K562 (cell line): ENCODE results near the gene EMC6. TPM values are rescaled to one million over a fixed set of nuclear protein-coding genes. Genes with fewer than 3 reads are reported as not detected.

Experiments used
- ATAC-seq: fragments of 200-7000 bp; cut with Tn5 transposase; 3 replicates; pipeline ENCODE4 v1.9.1; 2020; ENCODE audit warnings: moderate library complexity
- BruUV-seq: library from RNA; stranded (reverse); fragments of 400-500 nt; replicated peaks from 2 replicates; lab custom pipeline; 2021; lab: Mats Ljungman, UMichigan
- CTCF ChIA-PET: fragments of 300-600 bp; formaldehyde crosslinking; extraction: SDS; loops from one replicate; lab custom pipeline; 2021; ENCODE audit warnings: low intra/inter-chr PET ratio; lab: Yijun Ruan, JAX
- POLR2A ChIA-PET: fragments of 300-600, 350-650 bp; sonication (Branson Sonifier 250); formaldehyde crosslinking; extraction: SDS; loops from one replicate; lab custom pipeline; 2021; ENCODE audit warnings: antibody characterized with exemption, inconsistent platforms; lab: Yijun Ruan, JAX
- DNase-seq, 4 experiments: peaks; one replicate each; pipeline versions ENCODE4 v3.0.0 to v3.0.0-alpha.2; 2011 to 2018; ENCODE audit warnings: low spot score in 3 of 4, mixed read lengths in 3 of 4; ENCODE audit errors: extremely low read depth in 1 of 4
- FAIRE-seq: peaks from 2 replicates; lab custom pipeline; 2011; peaks lifted over from hg19 to GRCh38; lab: Jason Lieb, UNC
- H2AFZ ChIP-seq: 2 replicates; pipeline ENCODE4 v1.6.0; 2011; ENCODE audit warnings: low read depth, low read length, control low read depth, inconsistent platforms
- H3K27ac ChIP-seq: fragments of 200-600 bp; 3 replicates; pipeline ENCODE4 v1.8.0; 2011; ENCODE audit warnings: low read depth, mild to moderate bottlenecking, control low read depth, inconsistent platforms, low read length, moderate library complexity, mixed read lengths; ENCODE audit errors: extremely low read depth
- H3K27me3 ChIP-seq, 2 experiments: fragments of 300-600 bp in 1 of 2; 2 replicates in 1 of 2; 3 replicates in 1 of 2; pipeline versions ENCODE4 v1.6.0 to v1.8.0; 2011; ENCODE audit warnings: inconsistent platforms in 2 of 2, low read length in 2 of 2, mild to moderate bottlenecking in 1 of 2, mixed read lengths in 1 of 2, moderate library complexity in 1 of 2; ENCODE audit not compliant: control insufficient read depth in 2 of 2, insufficient read depth in 2 of 2
- H3K36me3 ChIP-seq: fragments of 300-600 bp; 3 replicates; pipeline ENCODE4 v1.8.0; 2011; ENCODE audit warnings: mild to moderate bottlenecking, low read length, inconsistent platforms; ENCODE audit not compliant: control insufficient read depth, insufficient read depth
- H3K4me1 ChIP-seq, 2 experiments: fragments of 200-600 bp in 1 of 2; replicated peaks in 1 of 2; 2 replicates in 1 of 2; 3 replicates in 1 of 2; pipeline versions ENCODE4 v1.5.1 to v1.8.0; 2011; ENCODE audit warnings: inconsistent platforms in 2 of 2, low read length in 2 of 2, mild to moderate bottlenecking in 1 of 2, mixed read lengths in 1 of 2, moderate library complexity in 1 of 2; ENCODE audit not compliant: control insufficient read depth in 2 of 2, insufficient read depth in 2 of 2
- H3K4me2 ChIP-seq: 2 replicates; pipeline ENCODE4 v1.6.1; 2011; ENCODE audit warnings: low read length, control low read depth, inconsistent platforms, mixed read lengths; ENCODE audit not compliant: insufficient read depth
- H3K4me3 ChIP-seq: fragments of 200-600 bp; sonication (generic), shearing (Covaris generic); 2 replicates; pipeline ENCODE4 v1.5.1; 2016; ENCODE audit warnings: control low read depth, inconsistent platforms
- H3K79me2 ChIP-seq: fragments of 200-600 bp; 3 replicates; pipeline ENCODE4 v1.8.0; 2011; ENCODE audit warnings: low read length, inconsistent platforms; ENCODE audit not compliant: control insufficient read depth, insufficient read depth
- H3K9ac ChIP-seq, 2 experiments: 2 replicates each; pipeline versions ENCODE4 v1.6.0 to v1.6.1; 2011; ENCODE audit warnings: low read depth in 2 of 2, low read length in 2 of 2, control low read depth in 1 of 2, inconsistent platforms in 1 of 2, mild to moderate bottlenecking in 1 of 2, mixed read lengths in 1 of 2; ENCODE audit not compliant: insufficient read depth in 1 of 2
- H3K9me1 ChIP-seq: one replicate; pipeline ENCODE4 v1.6.0; 2011; ENCODE audit warnings: inconsistent platforms, mild to moderate bottlenecking, low read length, moderate library complexity; ENCODE audit not compliant: control insufficient read depth, insufficient read depth
- H3K9me3 ChIP-seq: replicated peaks from 2 replicates; pipeline ENCODE4 v1.5.1; 2011; ENCODE audit warnings: low read depth, low read length, inconsistent platforms; ENCODE audit not compliant: control insufficient read depth, insufficient read depth
- H4K20me1 ChIP-seq: replicated peaks from 2 replicates; pipeline ENCODE4 v1.6.1; 2011; ENCODE audit warnings: low read length, inconsistent platforms, mixed read lengths; ENCODE audit not compliant: control insufficient read depth, insufficient read depth
- MIER1 ChIP-seq: fragments of 450-650 bp; IDR thresholded peaks from 2 replicates; pipeline ENCODE4 v1.6.1; 2016; ENCODE audit warnings: antibody characterized with exemption, mild to moderate bottlenecking, low read depth
- MYC ChIP-seq, 2 experiments: fragments of 250-450 bp in 1 of 2; sonication (Bioruptor Pico) in 1 of 2; IDR thresholded peaks; 2 replicates each; pipeline versions ENCODE4 v1.5.1 to v1.6.1; 2012 to 2021; ENCODE audit warnings: low read depth in 2 of 2, borderline replicate concordance in 1 of 2, improper control_type of control experiment in 1 of 2, low read length in 1 of 2, mild to moderate bottlenecking in 1 of 2, moderate library complexity in 1 of 2
- RBM34 ChIP-seq: fragments of 200-400 bp; formaldehyde crosslinking; IDR thresholded peaks from 2 replicates; pipeline ENCODE4 v1.6.1; 2018; ENCODE audit warnings: low read length, borderline replicate concordance; ENCODE audit not compliant: insufficient read depth
- SIX5 ChIP-seq, 2 experiments: IDR thresholded peaks; 2 replicates each; pipeline ENCODE4 v1.6.1; 2011; ENCODE audit warnings: low read length in 2 of 2, borderline replicate concordance in 1 of 2, low read depth in 1 of 2, mild to moderate bottlenecking in 1 of 2, moderate library complexity in 1 of 2; ENCODE audit not compliant: insufficient read depth in 1 of 2
- ZNF121 ChIP-seq: sonication (generic); formaldehyde crosslinking; conservative IDR thresholded peaks from 2 replicates; pipeline ENCODE4 v1.8.0; 2022; ENCODE audit warnings: missing genetic modification reagents
- WGBS: fragments of 100-300 bp; shearing (Covaris generic); methylation state at CpG from one replicate; pipeline ENCODE4 v1.1.6; 2016; ENCODE audit warnings: low coverage, mixed read lengths; ENCODE audit not compliant: insufficient coverage; ENCODE audit errors: missing lambda C conversion rate; 5-methylcytosine and 5-hydroxymethylcytosine counted together
- in situ Hi-C: fragments of 300-500 bp; cut with MboI; formaldehyde crosslinking; loops from 4 replicates; pipeline ENCODE4 v1.15.0; 2018; ENCODE audit warnings: inconsistent platforms, mixed read lengths
- intact Hi-C: fragments of 100-400 bp; cut with micrococcal nuclease; formaldehyde crosslinking; loops from 2 replicates; pipeline ENCODE4 v1.14.2; 2022
- polyA plus RNA-seq, 8 experiments: library from polyadenylated mRNA; depleted of rRNA in 4 of 8; stranded (reverse) in 5 of 8; unstranded in 3 of 8; fragments of >200 nt; fragmentation: Nextera tagmentation in 2 of 8; fragmentation: Illumina TruSeq in 1 of 8; extraction: Ambion mirVana in 2 of 8; extraction: Trizol in 1 of 8; gene quantifications; 2 replicates each; pipeline versions ENCODE4 v1.2.1 to v1.2.3, GENCODE V29; 2011 to 2014; ENCODE audit warnings: inconsistent platforms in 1 of 8, missing spikeins in 1 of 8
- total RNA-seq, 7 experiments: library from RNA; depleted of rRNA in 6 of 7; stranded (reverse); fragments of >200 nt in 6 of 7; fragmentation: Illumina TruSeq in 2 of 7; extraction: Trizol in 2 of 7; gene quantifications; 2 replicates each; pipeline versions ENCODE4 v1.2.1 to v1.2.3, GENCODE V29; 2011 to 2021; ENCODE audit warnings: low replicate concordance in 1 of 7
- TF ChIP-seq, protein P1 (sequence below): fragments of 250-450 bp; sonication (Bioruptor Pico); IDR thresholded peaks from 2 replicates; pipeline ENCODE4 v1.5.0; 2021
- TF ChIP-seq, protein P2 (sequence below), 3 experiments: IDR thresholded peaks in 2 of 3; conservative IDR thresholded peaks in 1 of 3; 2 replicates each; pipeline ENCODE4 v1.5.1; 2011 to 2012; ENCODE audit warnings: low read length in 3 of 3, mild to moderate bottlenecking in 3 of 3, control low read depth in 2 of 3, improper control_type of control experiment in 1 of 3, inconsistent platforms in 1 of 3, low read depth in 1 of 3, mixed read lengths in 1 of 3, moderate library complexity in 1 of 3; ENCODE audit not compliant: insufficient read depth in 2 of 3
- TF ChIP-seq, protein P3 (sequence below): sonication (generic); formaldehyde crosslinking; IDR thresholded peaks from 2 replicates; pipeline ENCODE4 v1.4.0; 2020; ENCODE audit warnings: mild to moderate bottlenecking, missing genetic modification reagents
- TF ChIP-seq, protein P4 (sequence below): fragments of 450-650 bp; IDR thresholded peaks from 2 replicates; pipeline ENCODE4 v1.6.1; 2018; ENCODE audit not compliant: partially characterized antibody

EMC6 gene
- total and polyA plus RNA-seq, 9 of the 15 experiments (the other 6 are each of a cell fraction or from before 2014, with no cell fraction given) = 2.9 to 136 (median 24.9) TPM

DNA sequence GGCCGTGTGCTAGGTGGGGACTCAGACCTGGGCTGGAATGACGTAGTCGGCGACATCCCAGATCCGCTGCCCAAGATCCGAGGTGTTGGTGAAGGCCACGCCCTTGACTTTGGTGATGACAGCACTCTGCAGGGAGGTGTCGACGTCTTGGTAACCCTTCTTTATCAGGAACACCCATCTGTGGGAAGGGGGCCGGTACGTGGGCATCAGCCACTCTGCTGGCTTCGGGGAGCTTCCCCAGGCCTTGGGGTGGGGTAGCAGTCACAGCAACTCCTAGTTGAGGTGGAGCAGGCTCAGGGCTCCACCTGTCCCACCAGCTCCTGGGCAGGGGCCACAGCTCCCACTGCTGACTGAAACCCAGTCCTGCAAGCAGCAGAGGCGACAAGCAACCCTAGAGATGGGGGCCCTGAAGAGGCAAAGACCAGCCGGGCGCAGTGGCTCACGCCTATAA lies 23.0 kb downstream of the EMC6 start (continued):
- TF ChIP-seq, protein P1, sequence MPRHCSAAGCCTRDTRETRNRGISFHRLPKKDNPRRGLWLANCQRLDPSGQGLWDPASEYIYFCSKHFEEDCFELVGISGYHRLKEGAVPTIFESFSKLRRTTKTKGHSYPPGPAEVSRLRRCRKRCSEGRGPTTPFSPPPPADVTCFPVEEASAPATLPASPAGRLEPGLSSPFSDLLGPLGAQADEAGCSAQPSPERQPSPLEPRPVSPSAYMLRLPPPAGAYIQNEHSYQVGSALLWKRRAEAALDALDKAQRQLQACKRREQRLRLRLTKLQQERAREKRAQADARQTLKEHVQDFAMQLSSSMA (CRISPR knock-in tag) = no peak
- TF ChIP-seq, all 486 proteins: peak for 4

DNA sequence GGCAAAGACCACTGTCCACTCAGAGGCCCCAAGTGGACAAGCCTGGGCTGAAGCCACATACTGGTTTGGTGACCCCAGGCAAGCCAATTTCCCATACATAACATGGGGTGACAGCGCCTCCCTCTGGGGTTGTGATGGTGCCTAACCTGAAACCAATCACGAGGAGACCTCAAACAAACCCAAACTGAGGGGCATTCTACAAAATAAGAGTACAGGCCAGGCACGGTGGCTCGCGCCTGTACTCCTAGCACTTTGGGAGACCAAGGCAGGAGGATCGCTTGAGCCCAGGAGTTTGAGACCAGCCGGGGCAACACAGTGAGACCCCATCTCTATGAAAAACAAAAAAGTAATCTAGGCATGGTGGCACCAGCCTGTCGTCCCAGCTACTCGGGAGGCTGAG lies 23.7 kb downstream of the EMC6 start:
- ATAC-seq (peak; percentile 64), FAIRE-seq (peak; percentile 11), DNase-seq (peak in 2 of 4 experiments; percentile 37 to 39)
- no peak overlapping the region for H3K9ac ChIP-seq
- WGBS = 7% methylated on average over 7 of the region's 9 CpGs
- intact Hi-C loops (loop anchor here (10.0 kb wide), 1 partner anchor 88 kb away; the partner anchor contains the start of gene TRPV1), in situ Hi-C loops (no loop called here)
- CTCF ChIA-PET = interaction anchor here (1.1 to 1.7 kb wide), 2 partner anchors 90 to 844 kb away, joined by 3 to 9 read pairs; no protein-coding TSS in a partner anchor
- H2AFZ ChIP-seq = no peak overlapping the region
- no peaks in the 10 kb centered on the region for H4K20me1 ChIP-seq
- H3K9me3 ChIP-seq = no peaks in the 10 kb centered on the region
- H3K9me1 ChIP-seq = no peaks in the 10 kb centered on the region
- peaks cover 0 to 42% of the 10 kb centered on the region in 2 experiments; a peak in 2 of 5 replicates for H3K4me1 ChIP-seq
- no peaks in the 10 kb centered on the region for H3K79me2 ChIP-seq
- no peaks in the 10 kb centered on the region for H3K36me3 ChIP-seq
- no peaks in the 10 kb centered on the region for H3K27me3 ChIP-seq
- no peak overlapping the region for H3K4me2 ChIP-seq
- POLR2A ChIA-PET = interaction anchor here (0.6 kb wide), 1 partner anchor 254 kb away, joined by 3 read pairs; no protein-coding TSS in a partner anchor
- no peak overlapping the region for H3K27ac ChIP-seq
- H3K4me3 ChIP-seq = no peak overlapping the region
- BruUV-seq = no TSS peak
- TF ChIP-seq MIER1 (no peak), ZNF121 (CRISPR knock-in tag) (peak; percentile 81), MYC (IDR thresholded peaks at IDR 0.05; ENCODE audit: low read depth, low read length) (no peak), MYC (CRISPR knock-in tag; IDR thresholded peaks at IDR 0.05; ENCODE audit: borderline replicate concordance, low read depth) (no peak), RBM34 (no peak), SIX5 (IDR thresholded peaks at IDR 0.05; ENCODE audit: borderline replicate concordance in 1 of 2, insufficient read depth in 1 of 2, low read depth in 1 of 2, low read length in 2 of 2) (no peak)
- TF ChIP-seq, protein P2, sequence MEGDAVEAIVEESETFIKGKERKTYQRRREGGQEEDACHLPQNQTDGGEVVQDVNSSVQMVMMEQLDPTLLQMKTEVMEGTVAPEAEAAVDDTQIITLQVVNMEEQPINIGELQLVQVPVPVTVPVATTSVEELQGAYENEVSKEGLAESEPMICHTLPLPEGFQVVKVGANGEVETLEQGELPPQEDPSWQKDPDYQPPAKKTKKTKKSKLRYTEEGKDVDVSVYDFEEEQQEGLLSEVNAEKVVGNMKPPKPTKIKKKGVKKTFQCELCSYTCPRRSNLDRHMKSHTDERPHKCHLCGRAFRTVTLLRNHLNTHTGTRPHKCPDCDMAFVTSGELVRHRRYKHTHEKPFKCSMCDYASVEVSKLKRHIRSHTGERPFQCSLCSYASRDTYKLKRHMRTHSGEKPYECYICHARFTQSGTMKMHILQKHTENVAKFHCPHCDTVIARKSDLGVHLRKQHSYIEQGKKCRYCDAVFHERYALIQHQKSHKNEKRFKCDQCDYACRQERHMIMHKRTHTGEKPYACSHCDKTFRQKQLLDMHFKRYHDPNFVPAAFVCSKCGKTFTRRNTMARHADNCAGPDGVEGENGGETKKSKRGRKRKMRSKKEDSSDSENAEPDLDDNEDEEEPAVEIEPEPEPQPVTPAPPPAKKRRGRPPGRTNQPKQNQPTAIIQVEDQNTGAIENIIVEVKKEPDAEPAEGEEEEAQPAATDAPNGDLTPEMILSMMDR (IDR thresholded peaks at IDR 0.05 in 2 of 3, conservative IDR thresholded peaks at IDR 0.05 in 1 of 3; ENCODE audit: insufficient read depth in 2 of 3, low read depth in 1 of 3, low read length in 3 of 3) = peak; percentile 44 to 50 (median 45)
- TF ChIP-seq, protein P3, sequence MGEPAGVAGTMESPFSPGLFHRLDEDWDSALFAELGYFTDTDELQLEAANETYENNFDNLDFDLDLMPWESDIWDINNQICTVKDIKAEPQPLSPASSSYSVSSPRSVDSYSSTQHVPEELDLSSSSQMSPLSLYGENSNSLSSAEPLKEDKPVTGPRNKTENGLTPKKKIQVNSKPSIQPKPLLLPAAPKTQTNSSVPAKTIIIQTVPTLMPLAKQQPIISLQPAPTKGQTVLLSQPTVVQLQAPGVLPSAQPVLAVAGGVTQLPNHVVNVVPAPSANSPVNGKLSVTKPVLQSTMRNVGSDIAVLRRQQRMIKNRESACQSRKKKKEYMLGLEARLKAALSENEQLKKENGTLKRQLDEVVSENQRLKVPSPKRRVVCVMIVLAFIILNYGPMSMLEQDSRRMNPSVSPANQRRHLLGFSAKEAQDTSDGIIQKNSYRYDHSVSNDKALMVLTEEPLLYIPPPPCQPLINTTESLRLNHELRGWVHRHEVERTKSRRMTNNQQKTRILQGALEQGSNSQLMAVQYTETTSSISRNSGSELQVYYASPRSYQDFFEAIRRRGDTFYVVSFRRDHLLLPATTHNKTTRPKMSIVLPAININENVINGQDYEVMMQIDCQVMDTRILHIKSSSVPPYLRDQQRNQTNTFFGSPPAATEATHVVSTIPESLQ (CRISPR knock-in tag) = no peak
- TF ChIP-seq, protein P4, sequence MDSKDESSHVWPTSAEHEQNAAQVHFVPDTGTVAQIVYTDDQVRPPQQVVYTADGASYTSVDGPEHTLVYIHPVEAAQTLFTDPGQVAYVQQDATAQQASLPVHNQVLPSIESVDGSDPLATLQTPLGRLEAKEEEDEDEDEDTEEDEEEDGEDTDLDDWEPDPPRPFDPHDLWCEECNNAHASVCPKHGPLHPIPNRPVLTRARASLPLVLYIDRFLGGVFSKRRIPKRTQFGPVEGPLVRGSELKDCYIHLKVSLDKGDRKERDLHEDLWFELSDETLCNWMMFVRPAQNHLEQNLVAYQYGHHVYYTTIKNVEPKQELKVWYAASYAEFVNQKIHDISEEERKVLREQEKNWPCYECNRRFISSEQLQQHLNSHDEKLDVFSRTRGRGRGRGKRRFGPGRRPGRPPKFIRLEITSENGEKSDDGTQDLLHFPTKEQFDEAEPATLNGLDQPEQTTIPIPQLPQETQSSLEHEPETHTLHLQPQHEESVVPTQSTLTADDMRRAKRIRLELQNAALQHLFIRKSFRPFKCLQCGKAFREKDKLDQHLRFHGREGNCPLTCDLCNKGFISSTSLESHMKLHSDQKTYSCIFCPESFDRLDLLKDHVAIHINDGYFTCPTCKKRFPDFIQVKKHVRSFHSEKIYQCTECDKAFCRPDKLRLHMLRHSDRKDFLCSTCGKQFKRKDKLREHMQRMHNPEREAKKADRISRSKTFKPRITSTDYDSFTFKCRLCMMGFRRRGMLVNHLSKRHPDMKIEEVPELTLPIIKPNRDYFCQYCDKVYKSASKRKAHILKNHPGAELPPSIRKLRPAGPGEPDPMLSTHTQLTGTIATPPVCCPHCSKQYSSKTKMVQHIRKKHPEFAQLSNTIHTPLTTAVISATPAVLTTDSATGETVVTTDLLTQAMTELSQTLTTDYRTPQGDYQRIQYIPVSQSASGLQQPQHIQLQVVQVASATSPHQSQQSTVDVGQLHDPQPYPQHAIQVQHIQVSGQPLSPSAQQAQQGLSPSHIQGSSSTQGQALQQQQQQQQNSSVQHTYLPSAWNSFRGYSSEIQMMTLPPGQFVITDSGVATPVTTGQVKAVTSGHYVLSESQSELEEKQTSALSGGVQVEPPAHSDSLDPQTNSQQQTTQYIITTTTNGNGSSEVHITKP = no peak
